ENCODE measurements around the gene GPRC6A. TPM values are rescaled to one million over a fixed set of nuclear protein-coding genes. Genes with fewer than 3 reads are reported as not detected.
A peak's percentile ranks its signal among the peaks of the same experiment; 100 is the strongest.

GPRC6A gene
- total and polyA plus RNA-seq, 10 donors: not detected

GRCh38 chr6:116763906-116764628 lies 64.8 kb downstream of the GPRC6A start:
- Histone ChIP-seq H3K27ac (no peak overlapping the region), H3K27me3 (replicated peaks in 1 of 7) (peaks cover 0 to 71% (median 34%) of the 10 kb centered on the region in 7 donors), H3K36me3 (no peaks in the 10 kb centered on the region), H3K4me3 (peak overlapping the region in 1 of 8 donors; percentile 44), H3K4me1 (peaks cover 11 to 18% (median 15%) of the 10 kb centered on the region in 6 donors), H3K9me3 (no peaks in the 10 kb centered on the region)
- no peak for DNase-seq
- TF ChIP-seq POLR2A (IDR thresholded peaks at IDR 0.05) (no peak), CTCF (IDR thresholded peaks at IDR 0.05 in 8 of 11, conservative IDR thresholded peaks at IDR 0.05 in 3 of 11) (no peak), POLR2AphosphoS5 (IDR thresholded peaks at IDR 0.05) (no peak)
- intact Hi-C loops (cut with DNase I; ENCODE audit: low total_unique reads): no loop called here
- 84 to 93% (median 90%) methylated on average over 11 of the region's 11 CpGs for WGBS, 5 donors

- intact Hi-C loops (cut with DNase I; ENCODE audit: low total_unique reads): no loop called here
- Histone ChIP-seq H3K36me3 (no peaks in the 10 kb centered on the region), H3K27ac (no peak overlapping the region), H3K4me1 (peaks cover 11 to 18% (median 15%) of the 10 kb centered on the region in 6 donors), H3K4me3 (no peak overlapping the region), H3K27me3 (replicated peaks in 1 of 7) (peaks cover 0 to 66% (median 34%) of the 10 kb centered on the region in 7 donors), H3K9me3 (no peaks in the 10 kb centered on the region)
- DNase-seq: no peak
- TF ChIP-seq POLR2A (IDR thresholded peaks at IDR 0.05) (no peak), CTCF (IDR thresholded peaks at IDR 0.05 in 8 of 11, conservative IDR thresholded peaks at IDR 0.05 in 3 of 11) (no peak), POLR2AphosphoS5 (IDR thresholded peaks at IDR 0.05) (no peak)
Observed at GRCh38 chr6:116763048-116763447, 65.8 kb downstream of the GPRC6A start.

GRCh38 chr6:116762235-116762634 lies 66.6 kb downstream of the GPRC6A start:
- Histone ChIP-seq H3K9me3 (no peaks in the 10 kb centered on the region), H3K27me3 (replicated peaks in 1 of 7) (peaks cover 0 to 58% (median 34%) of the 10 kb centered on the region in 7 donors), H3K4me1 (peaks cover 11 to 18% (median 15%) of the 10 kb centered on the region in 6 donors), H3K36me3 (no peaks in the 10 kb centered on the region), H3K27ac (no peak overlapping the region), H3K4me3 (no peak overlapping the region)
- intact Hi-C loops (cut with DNase I; ENCODE audit: low total_unique reads): no loop called here
- WGBS, 5 donors: 89 to 98% (median 89%) methylated on average over 1 of the region's 1 CpG
- TF ChIP-seq POLR2AphosphoS5 (IDR thresholded peaks at IDR 0.05) (no peak), CTCF (IDR thresholded peaks at IDR 0.05 in 8 of 11, conservative IDR thresholded peaks at IDR 0.05 in 3 of 11) (no peak), POLR2A (IDR thresholded peaks at IDR 0.05) (no peak)
- no peak for DNase-seq

- intact Hi-C loops (cut with DNase I; ENCODE audit: low total_unique reads): no loop called here
- 70 to 85% (median 77%) methylated on average over 4 of the region's 4 CpGs for WGBS, 5 donors
- H3K9me3 ChIP-seq: no peaks in the 10 kb centered on the region
- H3K36me3 ChIP-seq: no peaks in the 10 kb centered on the region
- DNase-seq: no peak
- H3K27me3 ChIP-seq (replicated peaks in 1 of 7): peaks cover 0 to 53% (median 30%) of the 10 kb centered on the region in 7 donors
- H3K4me1 ChIP-seq: peaks cover 11 to 18% (median 15%) of the 10 kb centered on the region in 6 donors
- TF ChIP-seq POLR2A (IDR thresholded peaks at IDR 0.05): no peak
- TF ChIP-seq POLR2AphosphoS5 (IDR thresholded peaks at IDR 0.05): no peak
- no peak for TF ChIP-seq CTCF (IDR thresholded peaks at IDR 0.05 in 8 of 11, conservative IDR thresholded peaks at IDR 0.05 in 3 of 11)
- no peak overlapping the region for H3K4me3 ChIP-seq
- no peak overlapping the region for H3K27ac ChIP-seq
Observed at GRCh38 chr6:116761779-116762178, 67.1 kb downstream of the GPRC6A start.

Measured in spleen (tissue), 11 donors.